HepG2 (cell line): Measurements from ENCODE around the gene TMEM131. TPM values are rescaled to one million over a fixed set of nuclear protein-coding genes. Genes with fewer than 3 reads are reported as not detected.

Source experiments
- ATRX ChIP-seq: sonication (generic); formaldehyde crosslinking; IDR thresholded peaks from 2 replicates; pipeline ENCODE4 v1.4.0; 2020; ENCODE audit warnings: missing genetic modification reagents, borderline replicate concordance
- PRDM15 ChIP-seq: sonication (generic); formaldehyde crosslinking; IDR thresholded peaks from 2 replicates; pipeline ENCODE4 v1.4.0; 2020; ENCODE audit warnings: missing genetic modification reagents
- ZBTB39 ChIP-seq: sonication (generic); formaldehyde crosslinking; IDR thresholded peaks from 2 replicates; pipeline ENCODE4 v1.5.0; 2020; ENCODE audit warnings: missing genetic modification reagents
- ZGPAT ChIP-seq: IDR thresholded peaks from 2 replicates; pipeline ENCODE4 v1.6.1; 2016; ENCODE audit warnings: mild to moderate bottlenecking
- polyA plus RNA-seq, 8 experiments: library from polyadenylated mRNA; depleted of rRNA in 3 of 8; stranded (reverse) in 7 of 8; unstranded in 1 of 8; fragments of >200 nt; fragmentation: Illumina TruSeq in 4 of 8; extraction: Trizol in 4 of 8; gene quantifications; 2 replicates each; pipeline versions ENCODE4 v1.2.1 to v1.2.3, GENCODE V29; 2011 to 2016; ENCODE audit warnings: low read depth in 4 of 8, missing spikeins in 1 of 8, mixed read lengths in 1 of 8; ENCODE audit not compliant: insufficient read depth in 1 of 8
- total RNA-seq, 5 experiments: library from RNA; depleted of rRNA; stranded (reverse); fragments of >200 nt; fragmentation: Illumina TruSeq; extraction: Trizol; gene quantifications; 2 replicates each; pipeline ENCODE4 v1.2.3, GENCODE V29; 2016; ENCODE audit warnings: low read depth in 1 of 5

TMEM131 gene
- total and polyA plus RNA-seq, 2 of the 13 experiments (the other 11 are each of a cell fraction or from before 2014, with no cell fraction given): 17.9 to 19.5 TPM

- no peak for TF ChIP-seq ZBTB39
- TF ChIP-seq ATRX (CRISPR knock-in tag): no peak
- no peak for TF ChIP-seq PRDM15 (CRISPR knock-in tag)
- no peak for TF ChIP-seq ZGPAT (CRISPR knock-in tag)
Observed at GRCh38 chr2:97797355-97797754, 198.4 kb downstream of the TMEM131 start (continued).
